NT2/D1 (cell line): ENCODE data around the gene SRM.

ENCODE experiments used
- YY1 ChIP-seq: IDR thresholded peaks from 2 replicates; pipeline ENCODE4 v1.6.1; 2011; ENCODE audit not compliant: insufficient read length, insufficient read depth
- ZNF274 ChIP-seq: IDR thresholded peaks from 2 replicates; pipeline ENCODE4 v1.6.1; 2011; ENCODE audit warnings: mild to moderate bottlenecking, low read depth, low read length

GRCh38 chr1:11044849-11045427 is 14.9 kb downstream of the SRM start:
- no peak for TF ChIP-seq ZNF274
- TF ChIP-seq YY1: no peak
